GM19035 (cell line): ENCODE results near the gene DPP6.

Experiments
- ATAC-seq: cut with Tn5 transposase; IDR thresholded peaks from one replicate; pipeline ENCODE4 v1.9.1; 2021; ENCODE audit not compliant: unreplicated experiment

DPP6 gene

DNA sequence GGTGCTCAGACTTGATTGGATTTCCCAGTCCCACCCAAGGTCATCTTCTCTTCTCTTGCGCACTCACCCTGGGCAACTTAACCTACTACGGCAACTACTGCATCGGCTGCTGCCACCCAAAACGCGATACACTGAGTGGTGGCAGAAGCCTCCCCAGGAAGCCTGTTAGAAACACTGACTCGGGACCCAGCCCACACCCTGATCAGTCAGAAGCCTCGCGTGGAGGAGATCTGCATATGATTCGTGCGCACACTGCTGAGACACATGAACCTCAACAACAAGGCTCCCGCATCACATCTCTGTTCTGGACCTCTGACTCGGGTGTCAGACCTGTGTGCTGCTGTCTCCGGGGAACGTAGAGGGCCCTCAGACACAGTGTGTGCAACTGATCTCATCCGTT lies 531.3 kb downstream of the DPP6 start:
- ATAC-seq = no peak

DNA sequence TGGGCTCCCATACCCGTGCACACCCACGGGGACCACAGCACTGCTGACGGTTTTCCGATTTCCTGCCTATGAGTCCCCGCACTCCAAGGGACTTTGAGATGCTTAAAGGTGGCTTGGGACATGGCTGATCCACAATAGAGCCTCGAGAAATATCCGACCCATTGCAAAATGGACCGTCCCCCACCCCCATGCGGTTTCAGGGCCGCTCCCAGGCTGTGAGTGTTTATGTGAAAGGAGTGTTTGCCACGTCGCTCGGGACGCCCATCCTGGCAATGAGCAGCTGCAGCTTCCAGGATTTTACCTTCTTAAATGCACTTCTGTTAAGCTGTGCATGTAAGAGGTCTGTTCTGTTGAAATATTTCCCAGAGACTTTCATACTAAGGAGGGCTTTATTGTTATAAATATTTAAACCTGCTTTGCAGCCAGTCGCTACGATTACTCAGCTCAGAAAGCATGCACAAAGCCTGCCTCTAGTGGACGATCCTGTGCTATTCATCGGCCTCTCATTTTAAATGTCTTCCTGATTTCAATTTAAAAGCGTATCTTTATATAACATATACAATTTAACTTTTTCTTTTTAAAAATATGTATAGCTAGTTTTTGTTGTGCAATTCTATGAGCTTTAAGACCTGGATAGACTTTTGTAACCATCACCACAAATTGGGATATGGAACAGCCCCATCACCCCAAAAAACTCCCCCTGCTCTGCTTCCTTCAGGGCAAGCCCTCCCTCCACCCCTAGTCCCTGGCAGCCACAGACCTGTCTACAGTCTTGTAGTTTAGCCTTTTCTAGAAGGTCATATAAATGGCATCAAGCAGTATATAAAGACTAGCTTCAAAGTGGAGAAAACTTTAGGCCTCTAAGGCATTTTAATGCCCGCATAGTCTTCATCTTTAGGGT lies 532.4 kb downstream of the DPP6 start:
- no peak for ATAC-seq

DNA sequence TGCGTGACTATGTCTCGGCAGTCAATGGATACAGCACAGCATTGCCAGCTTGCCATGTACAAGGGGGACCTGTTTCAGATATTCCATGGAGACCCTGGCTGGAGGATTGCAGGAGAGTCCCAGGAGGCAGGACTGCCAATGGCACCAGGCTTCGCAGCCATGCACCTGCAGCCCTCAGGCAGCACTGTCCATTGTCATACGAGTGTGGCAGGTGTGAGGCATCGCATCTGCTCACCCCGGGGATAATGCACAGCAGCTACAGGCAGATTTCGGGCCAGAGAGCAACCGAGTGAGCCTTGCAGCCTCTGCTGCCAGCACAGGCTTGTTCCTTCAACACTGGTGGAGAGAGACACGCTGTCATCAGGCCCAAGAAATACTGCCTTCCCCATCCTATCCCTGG lies 535.6 kb downstream of the DPP6 start:
- ATAC-seq = no peak

DNA sequence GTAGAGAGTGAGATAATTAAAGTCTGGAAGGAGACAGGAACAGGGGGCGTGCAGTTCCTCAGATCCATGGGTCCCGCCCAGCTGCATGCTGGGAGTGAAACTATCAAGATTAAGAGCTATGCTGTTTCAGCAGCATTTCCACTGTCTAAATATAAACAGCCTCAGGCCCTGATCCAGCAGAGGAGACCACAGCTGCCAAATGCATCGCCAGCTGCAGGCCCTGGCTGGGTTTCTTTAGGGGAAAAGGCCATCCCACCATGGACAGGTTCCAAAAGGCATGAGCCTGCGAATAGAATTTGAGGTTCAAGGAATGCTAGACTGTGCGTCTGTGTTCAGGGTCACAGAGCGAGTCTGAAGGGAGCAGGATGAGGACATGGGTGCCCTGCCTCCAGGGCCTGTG lies 539.3 kb downstream of the DPP6 start:
- ATAC-seq = no peak

DNA sequence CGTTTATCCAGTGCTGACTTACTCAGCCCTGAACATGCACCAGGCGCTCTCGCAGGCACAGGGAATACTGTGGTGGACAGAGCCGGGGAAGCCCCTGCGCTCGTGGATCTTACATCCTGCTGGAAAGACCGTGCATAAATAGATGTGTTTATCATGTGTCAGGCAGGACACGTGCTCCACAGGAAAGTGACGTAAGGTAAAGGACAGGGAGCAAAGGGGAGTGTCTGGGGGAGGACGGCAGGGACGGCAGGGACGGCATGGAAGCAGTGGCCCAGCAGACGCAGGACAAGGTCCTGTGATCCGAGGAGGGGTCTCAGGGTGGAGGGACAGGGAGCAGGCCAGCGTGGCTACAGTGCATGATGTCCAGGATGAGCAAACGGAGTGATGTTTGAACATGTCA lies 540.2 kb downstream of the DPP6 start:
- no peak for ATAC-seq

DNA sequence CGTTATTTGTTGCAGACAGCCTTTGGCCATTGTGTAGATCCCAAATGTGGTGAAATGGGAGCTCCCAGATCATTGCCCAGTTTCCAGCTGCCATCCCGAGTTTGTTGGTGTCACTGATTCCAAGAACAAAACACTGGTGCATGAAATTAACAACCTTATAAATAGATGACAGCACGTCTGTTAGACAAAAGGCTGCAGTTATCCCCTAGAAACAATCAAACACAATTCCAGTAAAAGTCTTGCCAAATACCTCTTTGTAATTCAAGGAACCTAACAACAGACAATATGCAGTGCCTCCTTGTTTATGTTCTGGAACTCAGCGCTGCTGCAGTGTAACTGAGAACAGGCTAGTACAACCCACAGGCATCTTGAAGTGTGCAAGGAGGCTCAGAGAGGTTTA lies 546.2 kb downstream of the DPP6 start:
- ATAC-seq = no peak

DNA sequence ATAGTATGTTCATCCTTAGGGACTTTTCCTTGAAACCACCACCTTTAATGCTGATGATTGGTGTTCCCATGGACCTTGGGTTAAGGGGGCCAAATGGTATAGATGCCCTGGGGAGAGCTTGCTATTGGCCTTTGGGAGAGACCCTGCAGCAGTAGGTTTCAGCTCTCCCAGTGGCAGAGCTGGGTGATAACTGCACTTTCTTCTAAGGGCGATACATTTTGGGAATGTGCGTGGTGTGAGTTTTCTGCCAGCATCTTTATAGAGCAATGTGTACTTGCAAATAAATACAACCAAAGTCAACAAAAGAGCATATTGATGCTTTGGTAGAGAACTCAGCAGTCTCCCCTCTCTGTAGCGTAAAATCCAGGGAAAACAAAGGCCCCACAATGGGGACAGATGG lies 546.7 kb downstream of the DPP6 start:
- no peak for ATAC-seq

DNA sequence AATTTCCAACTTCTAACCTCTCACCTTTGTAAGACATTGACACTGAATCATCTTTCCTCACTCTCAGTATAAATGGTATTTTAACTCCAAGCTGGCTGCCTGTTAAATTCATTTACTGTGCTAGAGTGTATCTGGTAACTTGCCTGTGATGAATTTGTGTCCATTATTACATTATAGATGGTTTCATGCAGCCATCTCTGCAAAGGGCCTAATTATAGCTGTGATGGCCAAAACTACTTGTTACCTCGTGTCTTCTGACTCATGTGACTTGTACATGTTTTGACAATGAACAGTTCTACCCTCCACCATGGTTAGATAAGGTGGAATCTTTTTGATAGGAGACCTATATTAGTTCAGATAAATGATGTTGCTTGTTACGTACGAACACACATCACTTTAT lies 558.7 kb downstream of the DPP6 start:
- no peak for ATAC-seq

DNA sequence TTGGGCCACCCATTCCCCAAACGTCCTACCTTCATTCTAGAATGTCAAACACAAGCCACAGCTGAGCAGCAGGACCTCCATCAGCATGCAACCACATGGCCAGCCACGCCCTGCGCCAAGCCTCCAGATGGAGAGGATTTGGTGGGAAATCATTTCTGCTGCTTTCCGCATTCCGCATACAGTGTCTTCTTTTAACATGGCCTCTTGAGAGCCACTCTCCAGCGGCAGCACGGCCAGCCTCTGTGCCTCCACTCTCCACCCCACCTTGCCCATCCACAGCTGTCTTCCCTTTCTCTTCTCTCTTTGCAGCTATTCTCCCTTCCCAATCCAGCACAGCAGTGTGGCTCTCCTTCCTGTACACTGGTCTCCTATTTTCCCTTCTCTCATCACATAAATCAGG lies 561.6 kb downstream of the DPP6 start:
- no peak for ATAC-seq

DNA sequence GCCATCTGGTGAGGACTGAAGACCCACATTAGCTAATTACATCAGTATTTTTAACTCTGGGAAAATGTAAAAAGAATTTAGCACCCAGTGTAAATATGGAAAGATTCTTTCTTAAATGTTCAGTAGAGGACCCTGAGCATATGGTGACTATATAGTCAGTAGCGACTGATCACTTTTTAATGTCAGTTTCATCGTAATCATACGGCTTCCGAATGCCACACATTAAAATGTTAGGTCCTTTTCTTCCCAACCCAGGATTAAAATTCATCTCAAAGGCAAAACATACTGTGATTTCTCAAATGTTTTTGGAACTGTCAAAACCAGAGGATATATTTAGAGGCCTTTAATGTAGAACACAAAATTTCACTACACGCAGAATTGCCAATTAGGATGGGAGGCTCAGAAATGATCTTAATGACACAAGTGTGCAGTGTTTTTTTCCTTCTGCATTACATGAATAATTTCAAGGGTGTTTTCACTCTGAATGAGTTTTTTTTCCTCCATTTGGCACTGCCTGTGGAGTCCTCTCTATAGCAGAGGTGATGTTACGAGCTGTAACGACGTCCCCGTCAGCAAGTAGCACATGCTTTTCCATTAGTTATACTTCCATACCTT lies 568.0 kb downstream of the DPP6 start:
- ATAC-seq = no peak

DNA sequence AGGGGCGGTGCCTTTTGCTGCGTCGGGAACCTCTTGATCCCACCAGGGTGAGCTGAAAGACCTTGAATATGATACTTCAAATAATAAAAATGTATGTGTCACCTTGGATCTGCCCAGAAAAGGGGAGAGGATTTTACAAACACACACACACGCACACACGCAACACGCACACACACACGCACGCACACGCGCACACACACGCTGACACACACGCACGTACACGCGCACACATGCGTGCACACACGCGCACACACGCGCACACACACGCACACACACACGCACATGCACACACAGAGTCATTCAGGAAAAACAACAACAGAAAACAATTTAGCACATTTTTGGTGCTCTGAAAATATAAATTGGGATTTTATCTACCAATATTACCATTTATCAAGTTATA lies 571.2 kb downstream of the DPP6 start:
- ATAC-seq = no peak

DNA sequence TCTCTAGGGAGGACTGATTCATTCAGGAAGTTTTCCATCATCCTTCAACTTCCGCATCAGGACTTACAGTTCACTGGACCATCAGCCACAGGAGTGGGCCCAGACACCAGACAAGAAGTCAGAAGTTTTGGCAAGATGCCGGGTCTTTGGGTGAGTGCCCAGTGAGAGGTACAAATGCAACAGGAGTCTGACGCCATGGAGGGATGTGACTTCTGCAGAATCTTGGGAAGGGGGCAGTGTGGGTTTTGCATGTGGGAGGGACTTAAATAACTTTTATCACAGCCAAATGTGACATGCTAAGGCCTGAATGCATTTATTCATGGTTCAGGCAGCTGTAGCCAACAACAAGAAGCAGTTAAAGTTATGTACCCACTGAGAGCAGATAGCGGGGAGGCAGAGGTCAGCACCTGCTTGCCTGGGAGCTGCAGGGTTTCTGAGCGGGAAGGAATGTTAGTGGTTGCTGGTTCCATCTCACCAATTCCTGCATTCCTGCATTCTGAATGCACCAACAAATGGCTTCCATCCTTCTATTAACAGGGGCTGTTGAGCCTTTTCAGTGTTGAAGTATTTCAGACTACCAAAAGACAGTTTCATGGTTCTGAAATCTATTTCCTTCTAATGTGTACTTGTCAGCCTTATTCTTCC lies 575.6 kb downstream of the DPP6 start:
- ATAC-seq = no peak

DNA sequence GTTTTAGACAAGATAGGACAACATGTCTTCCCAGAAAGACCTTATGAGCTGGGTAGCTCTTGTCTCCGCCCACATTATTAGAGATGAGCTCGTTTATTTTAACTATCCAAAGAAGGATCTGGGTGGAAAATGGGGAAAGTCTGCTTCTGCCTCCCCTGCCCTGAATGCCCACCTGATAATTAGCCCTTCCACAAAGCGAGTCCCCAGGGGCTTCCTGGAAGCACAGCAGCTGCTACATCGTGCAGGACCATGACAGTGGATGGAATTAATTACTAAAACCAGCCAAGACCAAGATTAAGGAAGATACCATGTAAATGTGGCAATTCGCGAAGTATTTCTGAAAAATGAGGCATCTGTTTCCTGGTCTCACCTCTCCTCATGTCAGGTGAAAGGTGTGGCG lies 576.4 kb downstream of the DPP6 start:
- ATAC-seq = no peak

DNA sequence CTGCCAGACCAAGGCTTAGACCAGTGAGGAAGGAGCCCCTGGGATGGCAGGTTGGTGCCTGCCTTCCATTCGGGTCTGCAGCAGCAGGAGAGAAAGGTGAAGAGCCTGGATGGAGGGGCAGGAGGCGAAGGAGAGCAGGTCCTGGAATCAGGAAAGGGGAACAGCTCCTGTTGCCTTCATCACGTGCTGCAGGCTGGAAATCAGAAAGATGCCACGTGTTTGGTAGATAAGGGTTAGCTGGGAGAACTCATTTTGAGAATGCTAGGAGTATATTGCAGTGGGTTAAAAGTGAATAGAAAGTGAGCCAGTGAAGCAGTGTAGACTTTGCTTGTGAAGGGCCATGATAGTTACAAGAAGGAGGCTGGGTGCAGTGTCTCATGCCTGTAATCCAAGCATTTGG lies 579.0 kb downstream of the DPP6 start:
- ATAC-seq = no peak

DNA sequence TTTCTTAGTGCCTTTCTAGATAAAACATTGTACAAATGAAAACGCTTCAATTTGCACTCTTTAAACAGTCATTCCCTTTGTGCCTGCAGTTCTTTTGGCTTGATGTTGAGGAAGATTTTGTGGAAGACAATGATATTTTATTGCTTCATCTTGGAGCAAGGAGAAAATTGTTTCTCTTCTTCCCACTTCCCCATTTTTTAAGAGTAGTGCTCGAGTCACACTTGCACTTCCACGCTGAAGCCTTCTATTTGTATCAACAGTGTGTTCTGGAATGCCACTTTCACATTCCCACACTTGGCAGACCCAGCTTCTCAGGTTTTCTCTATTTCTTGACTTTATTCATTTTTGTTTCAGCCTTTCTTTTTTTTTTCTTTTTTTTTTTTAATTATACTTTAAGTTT lies 581.4 kb downstream of the DPP6 start:
- ATAC-seq = no peak

DNA sequence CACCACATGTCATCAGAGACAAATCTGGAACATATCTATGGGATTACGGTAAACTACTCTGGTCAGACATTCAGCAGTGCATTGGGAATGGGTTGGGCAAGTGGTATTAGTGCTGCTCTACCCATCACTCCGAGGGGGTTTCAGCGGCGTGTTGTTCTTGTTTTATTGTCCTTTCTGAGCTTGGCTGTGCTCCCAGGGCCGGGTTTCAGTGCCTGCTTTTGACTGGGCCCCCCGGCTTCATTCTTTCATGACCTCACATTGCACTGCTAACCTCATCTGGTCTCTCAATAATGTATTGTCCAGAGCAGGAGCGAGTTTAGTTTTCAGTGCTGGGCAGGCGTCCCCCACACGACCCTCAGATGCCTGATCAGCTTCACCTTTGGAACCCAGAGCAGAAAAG lies 586.1 kb downstream of the DPP6 start:
- ATAC-seq = no peak

DNA sequence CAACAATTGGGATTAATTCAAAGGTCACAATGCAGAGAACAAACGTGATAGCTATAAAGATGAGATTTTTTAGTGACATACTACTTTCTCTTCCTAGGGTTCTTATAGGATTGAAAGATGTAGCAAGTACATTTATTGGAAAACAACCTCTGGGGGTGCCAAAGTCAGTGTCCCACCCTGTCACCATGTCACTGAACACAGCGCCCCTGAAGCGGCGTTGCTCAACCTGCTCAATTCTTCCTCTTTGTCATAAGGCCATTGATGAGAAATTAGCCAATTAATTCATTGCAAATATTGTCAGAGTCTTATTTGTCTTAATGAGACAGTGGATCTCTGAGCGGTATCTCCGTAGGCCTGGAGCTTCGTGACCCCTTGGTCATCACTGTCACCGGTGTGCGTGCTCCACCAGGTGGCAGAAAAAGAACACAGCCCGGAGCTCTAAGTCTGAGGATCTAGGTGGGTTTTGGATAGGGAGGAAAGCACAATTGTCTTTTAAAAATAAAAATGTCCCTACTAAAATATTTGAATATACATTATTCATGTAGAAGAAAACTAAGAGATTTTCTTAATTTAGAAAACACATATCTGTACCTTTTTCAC lies 588.2 kb downstream of the DPP6 start:
- ATAC-seq = no peak

DNA sequence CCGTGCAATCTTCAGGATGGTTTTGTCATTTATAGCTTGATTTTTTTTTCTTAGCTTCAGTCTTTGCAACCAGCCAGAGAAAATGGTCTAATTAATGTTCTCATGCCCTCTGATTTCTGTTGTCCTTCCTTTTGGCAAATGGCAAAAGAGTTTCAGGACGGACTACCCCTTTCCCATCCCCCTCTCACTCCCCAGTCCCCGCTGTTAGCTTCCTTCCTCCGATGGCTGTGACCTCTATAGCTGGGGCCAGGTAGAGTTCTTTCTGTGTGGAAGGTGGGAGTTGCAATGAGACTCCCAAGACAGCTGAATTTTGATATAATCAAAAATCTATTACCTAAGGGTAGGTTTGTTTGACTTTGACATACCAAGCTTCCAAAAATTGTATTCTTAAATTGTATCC lies 588.7 kb downstream of the DPP6 start:
- ATAC-seq = no peak

DNA sequence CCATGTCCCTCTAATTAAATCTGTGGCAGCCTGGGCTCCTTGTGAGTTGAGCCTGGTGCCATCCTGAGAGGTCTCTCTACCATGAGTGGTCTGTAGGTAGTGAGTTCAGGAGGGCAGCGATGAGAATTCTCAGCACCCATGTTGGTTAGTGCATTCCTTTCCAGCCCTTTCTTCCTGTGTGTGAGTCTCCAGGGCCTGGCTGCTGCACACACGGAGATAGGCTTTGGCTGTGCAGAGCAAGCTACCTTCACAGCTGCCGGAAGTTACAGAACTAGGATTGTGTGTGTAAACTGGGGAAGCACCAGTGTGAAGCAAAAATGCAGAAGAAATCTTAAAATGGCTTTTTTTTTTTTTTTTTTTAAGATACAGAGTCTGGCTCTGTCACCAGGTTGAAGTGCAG lies 592.2 kb downstream of the DPP6 start:
- no peak for ATAC-seq

DNA sequence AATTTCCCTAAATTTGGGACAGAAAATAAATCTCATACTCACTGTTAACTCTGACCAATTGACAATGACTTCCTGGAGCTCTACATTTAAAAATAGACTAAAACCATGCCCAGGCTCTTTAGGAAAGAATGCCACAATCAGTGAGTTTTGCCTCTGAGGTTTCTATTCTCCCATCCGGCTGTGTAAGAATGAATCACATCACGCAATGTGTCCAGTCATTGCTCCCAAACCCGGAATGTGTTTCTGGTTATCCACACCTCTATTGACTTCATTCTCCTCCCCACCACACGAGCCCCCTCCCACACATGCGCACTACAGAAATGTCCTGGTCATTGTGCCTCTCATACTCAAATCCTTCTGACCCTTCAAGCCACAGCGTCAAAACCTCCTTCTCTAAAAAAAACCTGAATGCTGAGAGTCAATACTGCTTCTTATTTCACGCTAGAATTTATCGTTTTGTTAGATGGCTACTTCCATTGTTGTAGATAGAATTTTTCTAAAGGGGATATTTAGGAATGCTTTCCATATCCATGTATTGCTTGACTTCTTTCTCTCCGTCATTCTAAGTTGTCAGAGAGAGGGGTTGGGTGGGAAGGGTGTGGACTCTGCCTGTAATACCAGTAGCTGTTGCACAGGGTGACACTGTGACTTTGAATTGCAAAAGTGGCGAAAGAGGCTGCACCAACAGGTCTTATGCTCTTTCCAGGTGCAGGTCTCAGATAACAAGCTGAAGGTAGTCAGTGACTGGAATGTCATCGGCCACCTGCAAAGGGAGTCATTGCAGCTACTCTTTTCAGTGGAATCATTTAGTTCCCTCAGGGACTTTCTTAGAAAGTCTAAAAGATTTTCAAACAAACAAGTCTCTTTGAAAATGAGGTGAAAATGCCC lies 594.2 kb downstream of the DPP6 start:
- no peak for ATAC-seq

DNA sequence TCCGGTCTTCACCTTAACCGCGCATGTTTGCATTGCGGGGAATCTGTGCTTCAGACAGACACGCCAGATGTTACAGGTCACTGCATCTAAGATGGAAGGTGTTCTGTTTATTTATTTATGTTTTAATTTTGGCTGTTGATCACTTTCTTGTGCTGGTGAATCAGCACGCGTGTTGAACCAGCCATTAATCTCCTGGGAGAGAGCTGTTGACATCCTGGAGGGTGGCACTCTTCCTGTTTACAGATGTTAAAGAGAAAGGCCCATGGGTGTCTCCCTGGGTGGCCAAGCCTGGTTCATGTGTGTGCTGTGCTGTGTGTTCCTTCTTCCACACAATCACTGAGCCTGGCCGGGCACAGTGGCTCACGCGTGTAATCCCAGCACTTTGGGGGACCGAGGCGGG lies 595.4 kb downstream of the DPP6 start:
- no peak for ATAC-seq
